Progenitor cell of endocrine pancreas (in vitro differentiated cells): ENCODE data around the gene MMP15. TPM values are rescaled to one million over a fixed set of nuclear protein-coding genes. Genes with fewer than 3 reads are reported as not detected.

ENCODE experiments used
- DNase-seq: peaks from one replicate; pipeline ENCODE4 v3.0.0; 2021; ENCODE audit warnings: low spot score; ENCODE audit not compliant: unreplicated experiment
- H3K27ac Mint-ChIP-seq: 2 replicates; pipeline ENCODE4 v1.8.0; 2021; ENCODE audit warnings: mild to moderate bottlenecking, moderate library complexity, mixed read lengths
- H3K27me3 Mint-ChIP-seq: 2 replicates; pipeline ENCODE4 v1.8.0; 2021; ENCODE audit warnings: mixed read lengths
- H3K36me3 Mint-ChIP-seq: 2 replicates; pipeline ENCODE4 v1.8.0; 2022; ENCODE audit warnings: mixed read lengths; ENCODE audit not compliant: insufficient read depth
- H3K4me1 Mint-ChIP-seq: 2 replicates; pipeline ENCODE4 v1.8.0; 2021; ENCODE audit warnings: low read depth, mixed read lengths
- H3K4me3 Mint-ChIP-seq: 2 replicates; pipeline ENCODE4 v1.8.0; 2021; ENCODE audit warnings: low read depth, mild to moderate bottlenecking, moderate library complexity, mixed read lengths
- H3K9me3 Mint-ChIP-seq: 2 replicates; pipeline ENCODE4 v1.8.0; 2021; ENCODE audit warnings: low read depth, mixed read lengths
- CTCF ChIP-seq: fragments of 200-600 bp; sonication (generic); IDR thresholded peaks from one replicate; pipeline ENCODE4 v1.5.0; 2021; ENCODE audit warnings: antibody characterized with exemption, mild to moderate bottlenecking; ENCODE audit not compliant: unreplicated experiment
- total RNA-seq: library from RNA; stranded (reverse); gene quantifications from 2 replicates; pipeline ENCODE4 v1.2.1, GENCODE V29; 2021

MMP15 gene
- total RNA-seq, 1 donor from 2014 or later: 85.0 TPM

- H3K9me3 Mint-ChIP-seq: no peaks in the 10 kb centered on the region
- H3K4me1 Mint-ChIP-seq: peaks cover 11% of the 10 kb centered on the region
- DNase-seq: no peak
- H3K27me3 Mint-ChIP-seq: no peaks in the 10 kb centered on the region
- no peak overlapping the region for H3K4me3 Mint-ChIP-seq
- no peak for TF ChIP-seq CTCF
- H3K36me3 Mint-ChIP-seq: peaks cover 12% of the 10 kb centered on the region
- H3K27ac Mint-ChIP-seq: no peak overlapping the region
These were observed 28.4 kb upstream of the MMP15 start for GRCh38 chr16:57997176-57997527.

GRCh38 chr16:57997528-57998265, 27.9 kb upstream of the MMP15 start:
- no peak for TF ChIP-seq CTCF
- DNase-seq: no peak
- Mint-ChIP-seq H3K4me3 (no peak overlapping the region), H3K27me3 (no peaks in the 10 kb centered on the region), H3K27ac (no peak overlapping the region), H3K9me3 (no peaks in the 10 kb centered on the region), H3K36me3 (peaks cover 12% of the 10 kb centered on the region), H3K4me1 (peaks cover 11% of the 10 kb centered on the region)

GRCh38 chr16:57998486-57998885, 27.1 kb upstream of the MMP15 start:
- DNase-seq: no peak
- no peak overlapping the region for H3K27ac Mint-ChIP-seq
- H3K9me3 Mint-ChIP-seq: no peaks in the 10 kb centered on the region
- peaks cover 12% of the 10 kb centered on the region for H3K36me3 Mint-ChIP-seq
- H3K4me3 Mint-ChIP-seq: peak overlapping the region; percentile 75
- TF ChIP-seq CTCF: no peak
- H3K27me3 Mint-ChIP-seq: no peaks in the 10 kb centered on the region
- H3K4me1 Mint-ChIP-seq: peaks cover 11% of the 10 kb centered on the region

- H3K4me1 Mint-ChIP-seq: peaks cover 11% of the 10 kb centered on the region
- no peaks in the 10 kb centered on the region for H3K27me3 Mint-ChIP-seq
- peaks cover 12% of the 10 kb centered on the region for H3K36me3 Mint-ChIP-seq
- no peaks in the 10 kb centered on the region for H3K9me3 Mint-ChIP-seq
- peak overlapping the region; percentile 53 for H3K27ac Mint-ChIP-seq
- H3K4me3 Mint-ChIP-seq: peak overlapping the region; percentile 75
- DNase-seq: no peak
- TF ChIP-seq CTCF: no peak
These were observed 26.6 kb upstream of the MMP15 start for GRCh38 chr16:57998992-57999365.

- Mint-ChIP-seq H3K9me3 (no peaks in the 10 kb centered on the region), H3K4me1 (peaks cover 11% of the 10 kb centered on the region), H3K27me3 (no peaks in the 10 kb centered on the region), H3K36me3 (peaks cover 14% of the 10 kb centered on the region), H3K4me3 (peak overlapping the region; percentile 75), H3K27ac (peak overlapping the region; percentile 53)
- TF ChIP-seq CTCF: no peak
- no peak for DNase-seq
These were observed 26.1 kb upstream of the MMP15 start for GRCh38 chr16:57999366-57999970.
